Suppressor macrophage (primary cell): ENCODE results near the gene SCN8A.
"Not testable (repeated sequence)": the region's sequence is repeated elsewhere in the genome, so short reads cannot be mapped to it uniquely, and the experiment has no call there.

Source experiments
- DNase-seq, 4 experiments: peaks; one replicate each; pipeline ENCODE4 v3.0.0-alpha.2; 2020 to 2022

SCN8A gene

GRCh38 chr12:51625370-51625769, 34.3 kb downstream of the SCN8A start:
- no peak for DNase-seq

- no peak for DNase-seq
Measured at GRCh38 chr12:51626115-51626514, 35.1 kb downstream of the SCN8A start.

GRCh38 chr12:51626629-51627028, 35.6 kb downstream of the SCN8A start:
- DNase-seq = no peak

GRCh38 chr12:51630256-51630880, 39.3 kb downstream of the SCN8A start:
- no peak for DNase-seq

- DNase-seq = no peak
Measured at GRCh38 chr12:51630986-51631385, 40.0 kb downstream of the SCN8A start.

- DNase-seq = peak in 3 of 4 experiments; percentile 19 to 30 (median 23)
Measured at GRCh38 chr12:51631591-51631990, 40.6 kb downstream of the SCN8A start.

GRCh38 chr12:51632623-51633022, 41.6 kb downstream of the SCN8A start:
- DNase-seq = no peak

- DNase-seq = no peak
Measured at GRCh38 chr12:51635346-51635745, 44.3 kb downstream of the SCN8A start.

GRCh38 chr12:51636581-51636980, 45.5 kb downstream of the SCN8A start:
- DNase-seq = peak; percentile 44 to 80 (median 62)

GRCh38 chr12:51636986-51637385, 46.0 kb downstream of the SCN8A start:
- no peak for DNase-seq

GRCh38 chr12:51639361-51639760, 48.3 kb downstream of the SCN8A start:
- DNase-seq = no peak

- DNase-seq = no peak
Measured at GRCh38 chr12:51642286-51642685, 51.3 kb downstream of the SCN8A start.

GRCh38 chr12:51643951-51644350, 52.9 kb downstream of the SCN8A start:
- DNase-seq = no peak

GRCh38 chr12:51644691-51645090, 53.7 kb downstream of the SCN8A start:
- not testable (repeated sequence) for DNase-seq

GRCh38 chr12:51645961-51646360, 54.9 kb downstream of the SCN8A start:
- DNase-seq = no peak

- no peak for DNase-seq
Measured at GRCh38 chr12:51647647-51648046, 56.6 kb downstream of the SCN8A start.

- peak in 2 of 4 experiments; percentile 14 to 23 for DNase-seq
Measured at GRCh38 chr12:51653431-51653830, 62.4 kb downstream of the SCN8A start.

- DNase-seq = no peak
Measured at GRCh38 chr12:51661199-51661598, 70.2 kb downstream of the SCN8A start.

- DNase-seq = no peak
Measured at GRCh38 chr12:51661836-51662235, 70.8 kb downstream of the SCN8A start.

GRCh38 chr12:51662728-51663154, 71.7 kb downstream of the SCN8A start:
- no peak for DNase-seq

GRCh38 chr12:51663390-51663789, 72.4 kb downstream of the SCN8A start:
- DNase-seq = no peak

- DNase-seq = no peak
Measured at GRCh38 chr12:51666696-51667095, 75.7 kb downstream of the SCN8A start.

GRCh38 chr12:51667269-51667668, 76.2 kb downstream of the SCN8A start:
- no peak for DNase-seq

GRCh38 chr12:51669271-51669670, 78.2 kb downstream of the SCN8A start:
- peak; percentile 19 to 46 (median 36) for DNase-seq

GRCh38 chr12:51669996-51670395, 79.0 kb downstream of the SCN8A start:
- no peak for DNase-seq
